ENCODE results near the gene UGT1A8.
"Not testable (repeated sequence)": the region's sequence is repeated elsewhere in the genome, so short reads cannot be mapped to it uniquely, and the experiment has no call there.

UGT1A8 gene

DNA sequence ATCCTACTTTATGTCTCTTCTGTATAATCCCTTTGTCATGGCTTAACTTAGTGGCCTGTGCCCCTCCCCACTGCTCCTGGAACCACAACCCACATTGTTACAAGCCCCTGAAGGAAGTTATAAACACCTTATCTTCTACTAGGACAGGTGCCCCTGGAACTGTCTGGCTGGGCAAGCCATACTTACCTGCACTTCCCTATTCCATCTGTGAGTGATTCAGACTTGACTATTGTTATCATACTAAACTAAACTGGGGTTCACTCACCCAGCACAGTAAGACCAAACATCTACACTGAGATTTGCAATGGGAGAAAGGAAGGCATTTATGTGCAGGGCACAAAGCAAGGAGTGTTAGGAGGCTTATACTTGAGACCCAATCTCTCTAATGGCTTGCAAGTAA lies 71.6 kb downstream of the UGT1A8 start:
- DNase-seq, result no peak

DNA sequence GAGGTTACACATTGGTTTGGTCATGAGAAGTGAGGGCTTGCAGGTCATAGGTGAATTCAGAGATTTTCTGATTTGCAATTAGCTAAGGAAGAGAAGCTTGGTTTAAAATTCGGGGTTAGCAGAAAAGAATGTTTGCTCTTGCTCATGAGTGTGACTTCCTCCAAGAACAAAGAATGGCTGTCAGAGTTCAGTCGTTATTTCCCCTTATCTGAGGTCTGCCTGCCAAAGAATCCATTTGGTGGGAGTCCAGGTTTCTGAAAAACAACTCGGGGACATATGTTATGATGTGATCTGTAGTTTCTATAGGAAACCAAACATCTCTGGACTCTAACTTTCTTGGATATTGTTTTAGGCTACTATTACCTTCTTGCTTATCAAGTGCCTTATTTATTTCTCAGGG lies 72.1 kb downstream of the UGT1A8 start:
- DNase-seq, result no peak

DNA sequence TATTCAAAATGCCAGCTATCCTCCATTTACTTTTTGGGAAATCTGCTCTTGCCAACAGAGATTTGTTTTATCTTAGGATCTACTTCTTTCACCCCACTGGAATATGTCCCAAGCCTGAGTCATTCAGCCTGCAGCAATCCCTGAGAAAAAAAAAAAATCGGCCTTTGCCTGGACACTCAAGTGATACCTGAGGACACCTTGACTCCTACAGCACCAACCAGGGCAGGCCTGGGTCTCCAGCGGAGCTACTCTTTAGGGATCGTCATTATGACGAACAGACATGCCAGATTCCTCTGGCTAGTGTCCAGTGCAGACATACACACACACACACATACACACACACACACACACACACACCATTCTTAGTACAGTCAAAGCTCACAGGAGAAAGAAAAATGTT lies 73.0 kb downstream of the UGT1A8 start:
- DNase-seq, result no peak

DNA sequence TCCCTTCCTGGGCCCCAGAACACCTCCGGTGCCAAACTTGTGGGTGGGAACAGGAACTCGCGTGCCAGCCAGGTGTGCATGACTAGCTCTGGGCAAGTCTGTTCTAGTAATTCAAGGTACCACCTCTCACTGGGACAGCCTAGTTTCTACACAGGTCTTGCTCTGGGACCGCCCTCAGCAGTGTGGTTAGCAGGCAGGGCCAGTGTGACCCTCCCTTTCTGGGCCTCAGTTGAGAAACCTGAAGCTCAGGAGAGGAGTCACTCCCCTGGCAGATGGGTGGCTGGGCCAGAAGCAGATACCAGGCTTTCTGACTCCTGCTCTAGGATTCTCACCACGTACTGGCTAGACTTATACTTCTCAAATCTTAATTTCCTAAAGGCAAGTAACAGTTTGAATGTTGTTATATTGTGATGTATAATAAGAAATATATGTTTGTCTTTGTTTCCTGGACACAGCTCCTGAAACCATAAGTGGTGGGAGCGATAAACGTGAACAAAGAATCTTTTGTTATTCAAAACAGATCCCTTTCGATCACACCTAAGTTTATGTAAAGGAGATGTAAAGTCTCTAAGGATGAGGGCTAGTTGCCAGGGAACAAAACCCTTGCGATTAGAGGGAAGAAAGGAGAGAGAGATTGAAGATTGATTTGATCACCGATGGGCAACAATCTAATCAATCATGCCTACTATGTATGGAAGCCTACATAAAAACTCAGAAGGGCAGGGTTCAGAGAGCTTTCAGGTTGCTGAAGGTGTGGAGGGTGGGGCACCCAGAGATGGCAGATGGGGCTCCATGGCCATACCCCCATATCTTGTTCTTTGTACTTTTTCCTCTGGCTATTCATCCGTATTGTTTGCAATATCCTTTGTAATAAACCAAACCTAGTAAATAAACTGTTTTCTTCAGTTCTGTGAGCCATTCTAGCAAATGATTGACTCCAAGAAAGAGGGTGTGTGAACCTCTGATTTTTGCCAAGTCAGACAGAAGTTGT lies 74.3 kb downstream of the UGT1A8 start:
- no peak for DNase-seq

DNA sequence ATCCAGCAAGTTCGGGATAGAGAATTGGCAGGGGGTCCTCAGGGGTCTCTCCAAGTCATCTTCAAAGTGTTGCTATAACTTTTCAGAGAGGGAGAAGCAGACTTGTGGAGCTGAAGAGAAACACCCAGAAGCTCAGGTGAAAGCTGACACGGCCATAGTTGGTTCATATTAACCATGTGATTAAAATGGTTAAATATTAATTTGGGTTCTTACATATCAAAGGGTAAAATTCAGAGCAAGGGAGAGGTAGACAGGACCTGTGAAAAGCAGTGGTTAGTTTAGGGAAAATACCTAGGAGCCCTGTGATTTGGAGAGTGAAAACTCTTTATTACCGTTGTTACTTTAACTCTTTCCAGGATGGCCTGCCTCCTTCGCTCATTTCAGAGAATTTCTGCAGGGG lies 75.2 kb downstream of the UGT1A8 start, which contains the start of gene UGT1A6:
Gene UGT1A6, plus strand, starts transcription at position 243 of the 400 bp plus-strand sequence. Its CDS starts 115 bp downstream, at position 358.
- DNase-seq, result no peak

DNA sequence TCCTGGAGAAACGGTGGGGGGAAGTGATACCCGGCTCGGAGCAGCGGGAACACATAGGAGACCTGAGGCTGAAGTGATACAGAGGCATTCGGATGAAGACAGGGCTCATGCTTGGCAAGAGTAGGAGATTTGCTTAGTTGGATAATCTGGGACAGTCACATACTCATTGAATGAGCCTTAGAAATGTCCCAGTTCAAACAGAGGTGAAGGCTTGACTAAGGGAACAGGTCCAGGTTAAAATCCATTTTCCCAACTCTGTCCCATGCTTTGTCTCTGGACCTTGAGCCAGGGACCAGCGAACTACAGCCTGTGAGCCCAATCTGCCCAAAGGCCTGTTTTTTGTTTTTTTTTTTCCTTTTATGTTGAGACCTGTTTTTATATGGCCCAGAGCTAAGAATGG lies 76.5 kb downstream of the UGT1A8 start:
- no peak for DNase-seq

DNA sequence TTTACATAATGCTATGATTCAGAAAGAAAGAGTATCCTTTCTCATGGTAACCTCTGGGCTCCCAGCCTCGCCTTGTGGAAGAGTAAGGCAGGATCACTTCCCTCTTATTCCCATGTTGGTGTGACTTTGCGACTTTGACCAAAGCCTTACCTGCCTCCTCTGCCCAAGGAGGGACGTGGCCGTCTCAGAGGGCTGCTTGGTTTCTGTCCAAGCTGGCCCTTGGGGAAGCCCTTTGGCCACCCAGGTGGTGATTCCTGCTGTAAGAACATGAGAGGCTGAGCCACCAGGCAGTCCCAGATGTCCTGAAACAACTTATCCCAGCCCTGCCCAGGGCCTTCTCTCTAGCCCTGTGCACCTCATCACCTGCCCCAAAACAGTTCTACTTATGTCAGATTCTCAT lies 81.3 kb downstream of the UGT1A8 start:
- DNase-seq, result no peak

DNA sequence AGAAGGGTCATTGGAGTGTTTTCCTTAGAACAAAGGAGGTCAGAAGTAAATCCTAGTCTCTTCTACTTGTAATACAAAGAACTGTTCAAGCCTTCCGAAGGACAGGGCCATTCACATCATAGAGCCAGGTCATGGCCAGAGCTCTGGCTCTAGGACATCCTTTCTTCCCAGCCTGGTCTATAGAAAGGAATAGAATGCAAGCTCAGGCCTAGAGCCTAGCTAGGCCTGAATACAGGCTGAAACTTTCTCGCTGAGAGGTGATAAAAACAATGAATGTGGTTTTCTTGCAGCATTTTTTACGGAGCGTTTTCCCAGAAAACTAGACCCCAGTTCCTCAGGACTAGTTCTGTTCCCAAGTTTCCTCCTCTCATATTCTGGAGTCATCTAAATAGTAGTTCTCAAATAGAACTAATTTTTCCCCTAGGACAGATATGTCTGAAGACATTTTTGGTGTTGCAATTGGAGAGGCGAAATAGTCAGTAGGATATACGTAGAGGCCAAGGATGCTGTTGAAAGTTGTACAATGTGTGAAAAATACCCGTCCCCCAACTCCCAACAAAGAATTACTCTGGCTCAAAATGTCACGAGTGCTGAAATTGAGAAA lies 82.1 kb downstream of the UGT1A8 start:
- no peak for DNase-seq

DNA sequence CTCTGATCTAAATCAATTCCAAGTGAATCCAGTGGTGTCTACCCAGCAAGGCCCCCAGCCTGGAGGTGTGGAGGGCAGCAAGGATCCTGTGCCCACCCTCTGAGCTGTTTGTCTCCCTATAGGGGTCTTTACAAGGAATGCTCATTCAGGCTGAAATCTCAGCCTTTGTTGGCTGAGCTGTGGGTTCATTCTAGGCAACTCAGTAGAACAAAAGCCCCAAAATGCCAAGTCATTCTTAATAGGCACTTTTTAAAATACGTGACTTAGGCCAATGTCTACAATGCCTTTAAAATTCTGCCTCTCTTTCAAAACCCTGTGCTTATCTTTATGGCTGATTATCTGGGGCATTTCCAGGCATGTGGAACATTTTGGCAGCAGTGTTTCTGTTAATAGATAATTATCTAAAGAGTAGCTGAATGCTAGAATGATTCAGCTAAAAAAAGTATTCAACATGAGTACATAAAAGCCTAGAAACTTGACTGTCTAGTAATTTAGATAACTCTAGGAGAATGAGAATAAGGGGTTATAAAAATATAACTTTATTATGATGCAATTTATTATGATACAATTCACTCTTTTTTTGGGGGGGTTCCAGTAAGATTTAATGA lies 82.7 kb downstream of the UGT1A8 start:
- DNase-seq, result no peak

DNA sequence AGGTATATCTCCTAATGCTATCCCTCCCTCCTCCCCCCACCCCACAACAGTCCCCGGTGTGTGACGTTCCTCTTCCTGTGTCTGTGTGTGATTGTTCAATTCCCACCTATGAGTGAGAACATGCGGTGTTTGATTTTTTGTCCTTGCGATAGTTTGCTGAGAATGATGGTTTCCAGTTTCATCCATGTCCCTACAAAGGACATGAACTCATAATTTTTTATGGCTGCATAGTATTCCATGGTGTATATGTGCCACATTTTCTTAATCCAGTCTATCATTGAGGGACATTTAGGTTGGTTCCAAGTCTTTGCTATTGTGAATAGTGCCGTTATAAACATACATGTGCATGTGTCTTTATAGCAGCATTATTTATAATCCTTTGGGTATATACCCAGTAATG lies 83.4 kb downstream of the UGT1A8 start:
- DNase-seq, result not testable (repeated sequence)

DNA sequence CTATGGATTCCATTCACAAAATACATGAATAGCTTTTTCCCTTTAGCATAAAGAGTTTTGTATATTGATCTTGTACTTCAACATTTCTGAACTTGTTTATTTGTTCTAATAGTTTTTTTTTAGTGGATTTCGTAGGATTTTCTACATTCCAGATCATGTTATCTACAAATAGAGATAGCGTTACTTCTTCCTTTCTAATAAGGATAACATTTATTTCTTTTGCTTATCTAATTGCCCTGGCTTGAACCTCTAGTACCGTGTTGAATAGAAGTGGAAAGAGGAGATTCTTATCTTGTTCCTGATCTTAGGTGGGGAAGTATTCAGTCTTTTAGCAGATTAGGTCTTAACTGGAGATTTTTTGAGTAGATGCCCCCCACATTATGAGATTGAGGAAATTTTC lies 84.8 kb downstream of the UGT1A8 start:
- no peak for DNase-seq

DNA sequence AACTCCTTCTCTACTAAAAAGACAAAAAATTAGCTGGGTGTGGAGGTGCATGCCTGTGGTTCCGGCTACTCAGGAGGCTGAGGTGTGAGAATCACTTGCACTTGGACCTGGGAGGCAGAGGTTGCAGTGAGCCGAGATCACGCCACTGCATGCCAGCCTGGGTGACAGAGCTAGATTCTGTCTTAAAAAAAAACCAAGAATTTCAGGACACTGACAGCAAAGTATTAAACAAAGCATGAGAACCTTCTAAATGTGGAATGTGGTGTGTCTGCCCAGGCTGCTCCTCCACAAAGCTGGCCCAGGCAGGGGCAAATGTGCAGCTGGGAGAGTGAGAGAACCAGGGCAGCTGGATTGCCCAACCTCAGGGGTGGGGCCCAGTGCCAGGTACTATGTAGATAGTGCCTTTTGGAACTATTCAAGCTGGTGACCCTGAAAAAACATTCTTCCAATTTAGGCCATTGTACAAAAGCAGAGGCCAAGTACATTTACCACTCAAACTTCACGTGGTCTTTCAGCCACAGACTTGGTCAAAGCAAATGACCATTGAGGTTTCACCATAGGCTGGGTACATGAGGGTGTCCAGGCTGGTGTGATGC lies 88.6 kb downstream of the UGT1A8 start:
- no peak for DNase-seq

DNA sequence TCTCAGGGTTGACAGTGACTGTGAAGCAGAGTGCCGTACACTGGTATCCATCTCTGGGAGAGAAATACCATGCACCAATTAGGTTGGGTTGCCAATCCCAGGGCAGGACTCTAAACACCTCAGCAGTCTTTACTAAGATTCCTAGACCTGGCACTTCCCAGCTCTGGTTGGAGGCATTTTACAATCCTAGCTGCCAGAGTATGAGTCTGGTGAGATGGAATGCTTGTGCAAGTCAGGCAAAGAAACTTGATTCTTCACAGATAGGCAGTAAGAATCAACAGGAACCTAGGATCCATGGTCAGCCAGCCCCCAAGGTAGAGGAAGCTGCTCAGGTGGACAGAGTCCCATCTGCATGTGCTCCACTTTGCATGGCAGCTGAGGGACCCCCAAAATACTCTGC lies 89.3 kb downstream of the UGT1A8 start:
- DNase-seq, result no peak

DNA sequence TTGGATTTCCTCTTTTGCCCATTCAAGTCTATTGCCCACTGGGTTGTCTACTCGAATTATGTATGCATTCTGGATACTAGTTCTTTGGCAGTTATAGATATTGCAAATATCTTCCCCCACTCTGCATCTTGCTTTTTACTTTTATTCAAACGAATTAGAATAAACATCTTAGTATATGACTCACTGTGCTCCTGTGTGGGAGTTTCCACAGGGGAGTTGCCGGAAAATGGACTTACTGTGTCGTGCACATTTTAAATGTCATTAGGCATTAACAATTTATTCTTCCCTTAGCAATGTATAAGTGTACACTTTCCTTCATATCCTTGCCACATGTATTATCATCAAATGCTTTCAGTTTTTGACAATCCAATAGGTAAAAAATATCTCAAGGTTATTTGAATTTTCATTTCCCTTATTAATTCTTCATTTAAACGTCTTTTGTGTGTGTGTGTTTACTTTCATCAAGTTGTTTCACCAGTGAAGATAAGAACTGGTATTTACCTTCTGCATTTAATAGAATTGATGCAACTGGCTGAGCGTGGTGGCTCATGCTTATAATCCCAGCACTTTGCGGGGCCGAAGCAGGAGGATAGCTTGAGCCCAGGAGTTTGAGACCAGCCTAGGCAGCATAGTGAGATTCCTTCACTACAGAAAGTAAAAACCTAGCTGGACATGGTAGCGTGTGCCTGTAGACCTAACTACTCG lies 90.7 kb downstream of the UGT1A8 start:
- no peak for DNase-seq

DNA sequence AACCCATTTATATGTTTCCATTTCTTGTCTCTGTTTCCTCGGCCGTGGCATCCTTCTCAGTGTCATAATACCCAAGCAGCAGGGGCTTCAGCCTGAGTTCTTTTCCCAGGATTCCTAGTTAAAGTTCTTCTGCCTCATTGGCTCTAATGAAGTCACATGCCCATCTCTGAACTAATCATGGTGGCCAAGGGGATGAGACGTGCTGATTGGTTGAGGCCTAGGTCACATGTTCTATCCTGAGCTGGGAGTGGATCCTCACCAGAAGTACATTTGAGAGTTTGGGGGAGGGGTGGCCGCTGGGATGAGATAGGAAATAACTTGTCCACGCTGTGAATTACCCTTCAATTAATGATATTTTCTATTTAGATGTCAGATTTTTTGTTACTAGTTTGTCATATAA lies 91.5 kb downstream of the UGT1A8 start:
- no peak for DNase-seq

DNA sequence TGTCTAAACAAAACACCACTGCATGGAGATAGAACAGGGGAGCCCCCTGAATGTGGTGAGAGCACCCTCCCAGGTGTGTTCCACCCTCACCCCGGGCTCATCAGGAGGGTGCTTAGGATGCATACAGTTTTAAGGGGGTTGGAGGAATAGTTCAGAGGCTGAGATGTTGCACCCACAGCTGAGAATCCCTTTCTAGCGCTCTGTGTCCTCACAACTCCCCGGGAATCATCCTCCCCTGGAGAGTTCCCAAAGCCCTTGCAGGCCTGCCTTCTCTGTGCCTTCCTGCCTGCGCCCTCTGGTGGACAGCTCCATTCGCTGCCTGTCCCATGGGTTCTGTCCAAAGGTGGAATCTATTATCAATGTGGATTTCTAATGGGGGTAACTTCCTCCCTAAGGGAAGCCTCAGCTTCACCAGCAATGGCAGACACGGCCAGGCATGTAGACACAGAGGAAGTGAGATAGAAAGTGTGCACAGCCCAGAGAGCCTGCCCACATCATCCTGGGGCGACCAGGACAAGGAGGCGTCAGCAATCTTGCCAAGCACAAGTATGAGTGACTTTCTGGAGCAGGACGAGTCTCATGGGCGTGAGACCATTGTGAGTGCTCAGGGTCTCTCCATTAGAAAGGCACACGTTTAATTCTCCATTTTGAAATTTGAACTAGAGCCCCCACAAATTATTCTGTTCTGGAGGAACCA lies 94.0 kb downstream of the UGT1A8 start:
- peak; percentile 54 to 66 for DNase-seq

DNA sequence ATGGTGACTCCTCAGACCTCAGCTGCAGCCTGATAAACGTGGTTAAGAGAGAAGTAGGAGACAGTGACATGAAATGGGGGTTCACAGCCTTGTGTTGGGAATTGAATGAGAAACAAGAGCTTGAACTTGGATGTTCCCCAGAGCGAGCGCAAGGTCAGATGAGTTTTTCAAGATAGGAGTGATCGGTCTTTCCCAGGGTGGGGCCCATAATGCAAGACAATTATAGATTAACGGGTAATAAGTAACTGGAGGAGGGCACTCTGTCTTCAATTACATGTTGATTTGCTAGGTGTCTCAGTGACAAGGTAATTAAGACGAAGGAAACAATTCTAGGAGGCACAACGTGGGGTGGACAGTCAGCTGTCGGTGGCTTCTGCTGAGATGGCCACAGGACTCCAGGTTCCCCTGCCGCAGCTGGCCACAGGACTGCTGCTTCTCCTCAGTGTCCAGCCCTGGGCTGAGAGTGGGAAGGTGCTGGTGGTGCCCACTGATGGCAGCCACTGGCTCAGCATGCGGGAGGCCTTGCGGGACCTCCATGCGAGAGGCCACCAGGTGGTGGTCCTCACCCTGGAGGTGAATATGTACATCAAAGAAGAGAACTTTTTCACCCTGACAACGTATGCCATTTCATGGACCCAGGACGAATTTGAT lies 95.3 kb downstream of the UGT1A8 start, which contains the start of gene UGT1A5:
Gene UGT1A5, plus strand, starts transcription at position 297 of the 651 bp plus-strand sequence. Its CDS starts 85 bp downstream, at position 382.
- DNase-seq, result no peak

DNA sequence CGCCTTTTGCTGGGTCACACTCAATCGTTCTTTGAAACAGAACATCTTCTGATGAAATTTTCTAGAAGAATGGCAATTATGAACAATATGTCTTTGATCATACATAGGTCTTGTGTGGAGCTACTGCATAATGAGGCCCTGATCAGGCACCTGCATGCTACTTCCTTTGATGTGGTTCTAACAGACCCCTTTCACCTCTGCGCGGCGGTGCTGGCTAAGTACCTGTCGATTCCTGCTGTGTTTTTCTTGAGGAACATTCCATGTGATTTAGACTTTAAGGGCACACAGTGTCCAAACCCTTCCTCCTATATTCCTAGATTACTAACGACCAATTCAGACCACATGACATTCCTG lies 95.8 kb downstream of the UGT1A8 start:
- no peak for DNase-seq

DNA sequence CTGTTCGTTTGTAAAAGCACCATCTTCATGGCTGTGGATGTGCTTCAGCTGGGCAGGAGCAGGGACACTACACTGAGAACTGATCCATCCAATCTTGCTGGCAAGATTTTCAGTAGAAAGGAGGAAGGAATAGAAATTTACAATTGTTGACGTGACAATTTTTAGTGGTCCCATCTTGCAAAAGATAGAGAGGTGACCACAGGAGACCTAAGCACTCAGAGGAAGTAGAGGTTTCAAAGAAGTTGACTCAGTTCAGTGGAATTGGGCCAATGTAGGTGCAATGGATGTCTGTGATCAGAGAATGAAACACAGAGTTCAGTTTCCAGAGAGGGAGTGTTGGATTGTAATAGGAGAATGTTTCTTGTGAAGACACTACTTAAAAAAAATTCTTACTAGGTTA lies 96.7 kb downstream of the UGT1A8 start:
- DNase-seq, result no peak

DNA sequence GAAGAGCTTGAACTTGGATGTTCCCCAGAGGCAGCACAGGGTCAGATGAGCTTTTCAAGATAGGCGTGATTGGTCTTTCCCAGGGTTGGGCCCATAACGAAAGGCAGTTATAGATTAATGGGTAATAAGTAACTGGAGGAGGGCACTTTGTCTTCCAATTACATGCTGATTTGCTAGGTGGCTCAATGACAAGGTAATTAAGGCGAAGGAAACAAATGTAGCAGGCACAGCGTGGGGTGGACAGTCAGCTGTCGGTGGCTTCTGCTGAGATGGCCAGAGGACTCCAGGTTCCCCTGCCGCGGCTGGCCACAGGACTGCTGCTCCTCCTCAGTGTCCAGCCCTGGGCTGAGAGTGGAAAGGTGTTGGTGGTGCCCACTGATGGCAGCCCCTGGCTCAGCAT lies 101.1 kb downstream of the UGT1A8 start, which contains the start of gene UGT1A4:
Gene UGT1A4, plus strand, starts transcription at position 185 of the 400 bp plus-strand sequence. Its CDS starts 85 bp downstream, at position 270.
- no peak for DNase-seq

DNA sequence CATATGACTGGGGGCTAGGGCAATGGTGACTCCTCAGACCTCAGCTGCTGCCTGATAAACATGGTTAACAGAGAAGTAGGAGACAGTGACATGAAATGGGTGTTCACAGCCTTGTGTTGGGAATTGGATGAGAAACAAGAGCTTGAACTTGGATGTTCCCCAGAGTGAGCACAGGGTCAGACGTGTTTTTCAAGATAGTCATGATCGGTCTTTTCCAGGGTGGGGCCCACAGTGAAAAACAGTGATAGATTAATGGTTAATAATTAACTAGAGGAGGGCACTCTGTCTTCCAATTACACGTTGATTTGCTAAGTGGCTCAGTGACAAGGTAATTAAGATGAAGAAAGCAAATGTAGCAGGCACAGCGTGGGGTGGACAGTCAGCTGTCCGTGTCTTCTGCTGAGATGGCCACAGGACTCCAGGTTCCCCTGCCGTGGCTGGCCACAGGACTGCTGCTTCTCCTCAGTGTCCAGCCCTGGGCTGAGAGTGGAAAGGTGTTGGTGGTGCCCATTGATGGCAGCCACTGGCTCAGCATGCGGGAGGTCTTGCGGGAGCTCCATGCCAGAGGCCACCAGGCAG lies 111.4 kb downstream of the UGT1A8 start, which contains the start of gene UGT1A3:
Gene UGT1A3, plus strand, starts transcription at position 320 of the 579 bp plus-strand sequence. Its CDS starts 85 bp downstream, at position 405.
- DNase-seq, result no peak

Measured in activated CD4-positive, alpha-beta T cell treated with anti-CD3 and anti-CD28 coated beads for 4 hours (primary cell).